ENCODE measurements around the gene DTNA.
A peak's percentile ranks its signal among the peaks of the same experiment; 100 is the strongest.

The DTNA gene

DNA sequence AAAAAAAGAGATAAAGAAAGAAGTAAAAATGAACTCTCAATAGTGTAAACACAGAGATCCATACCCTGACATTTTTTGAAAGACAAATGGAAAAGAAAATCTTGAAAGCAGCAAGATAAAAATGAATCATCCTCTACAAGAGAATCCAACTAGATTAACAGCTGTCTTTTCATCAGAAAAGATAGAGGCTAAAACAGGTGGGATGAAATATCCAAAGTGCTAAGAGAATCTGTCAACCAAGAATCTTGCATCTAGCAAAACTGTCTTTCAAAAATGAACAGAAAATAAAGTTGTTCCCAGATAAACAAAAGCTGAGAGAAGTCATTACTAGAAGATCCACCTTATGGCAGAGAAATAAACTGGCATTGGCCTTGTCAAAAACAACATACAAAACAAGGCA, 213.8 kb downstream of the DTNA start:
- CTCF ChIA-PET = no interaction called here
- H3K27ac ChIP-seq = no peak overlapping the region
- POLR2A ChIA-PET (ENCODE audit: low non-redundant PET) = no interaction called here
- TF ChIP-seq, protein P1, sequence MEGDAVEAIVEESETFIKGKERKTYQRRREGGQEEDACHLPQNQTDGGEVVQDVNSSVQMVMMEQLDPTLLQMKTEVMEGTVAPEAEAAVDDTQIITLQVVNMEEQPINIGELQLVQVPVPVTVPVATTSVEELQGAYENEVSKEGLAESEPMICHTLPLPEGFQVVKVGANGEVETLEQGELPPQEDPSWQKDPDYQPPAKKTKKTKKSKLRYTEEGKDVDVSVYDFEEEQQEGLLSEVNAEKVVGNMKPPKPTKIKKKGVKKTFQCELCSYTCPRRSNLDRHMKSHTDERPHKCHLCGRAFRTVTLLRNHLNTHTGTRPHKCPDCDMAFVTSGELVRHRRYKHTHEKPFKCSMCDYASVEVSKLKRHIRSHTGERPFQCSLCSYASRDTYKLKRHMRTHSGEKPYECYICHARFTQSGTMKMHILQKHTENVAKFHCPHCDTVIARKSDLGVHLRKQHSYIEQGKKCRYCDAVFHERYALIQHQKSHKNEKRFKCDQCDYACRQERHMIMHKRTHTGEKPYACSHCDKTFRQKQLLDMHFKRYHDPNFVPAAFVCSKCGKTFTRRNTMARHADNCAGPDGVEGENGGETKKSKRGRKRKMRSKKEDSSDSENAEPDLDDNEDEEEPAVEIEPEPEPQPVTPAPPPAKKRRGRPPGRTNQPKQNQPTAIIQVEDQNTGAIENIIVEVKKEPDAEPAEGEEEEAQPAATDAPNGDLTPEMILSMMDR (conservative IDR thresholded peaks at IDR 0.05; ENCODE audit: low read depth) = no peak
- no peak for DNase-seq (ENCODE audit: low spot score)

- no peak for DNase-seq (ENCODE audit: low spot score)
- POLR2A ChIA-PET (ENCODE audit: low non-redundant PET) = no interaction called here
- TF ChIP-seq, protein P1 (conservative IDR thresholded peaks at IDR 0.05; ENCODE audit: low read depth) = no peak
- H3K27ac ChIP-seq = no peak overlapping the region
- CTCF ChIA-PET = no interaction called here
Measured at GRCh38 chr18:34926683-34927082, 216.6 kb downstream of the DTNA start.

GRCh38 chr18:34928088-34928753, 218.1 kb downstream of the DTNA start:
- ChIA-PET CTCF (no interaction called here), POLR2A (ENCODE audit: low non-redundant PET) (no interaction called here)
- H3K27ac ChIP-seq = no peak overlapping the region
- TF ChIP-seq, protein P1 (conservative IDR thresholded peaks at IDR 0.05; ENCODE audit: low read depth) = no peak
- no peak for DNase-seq (ENCODE audit: low spot score)

DNA sequence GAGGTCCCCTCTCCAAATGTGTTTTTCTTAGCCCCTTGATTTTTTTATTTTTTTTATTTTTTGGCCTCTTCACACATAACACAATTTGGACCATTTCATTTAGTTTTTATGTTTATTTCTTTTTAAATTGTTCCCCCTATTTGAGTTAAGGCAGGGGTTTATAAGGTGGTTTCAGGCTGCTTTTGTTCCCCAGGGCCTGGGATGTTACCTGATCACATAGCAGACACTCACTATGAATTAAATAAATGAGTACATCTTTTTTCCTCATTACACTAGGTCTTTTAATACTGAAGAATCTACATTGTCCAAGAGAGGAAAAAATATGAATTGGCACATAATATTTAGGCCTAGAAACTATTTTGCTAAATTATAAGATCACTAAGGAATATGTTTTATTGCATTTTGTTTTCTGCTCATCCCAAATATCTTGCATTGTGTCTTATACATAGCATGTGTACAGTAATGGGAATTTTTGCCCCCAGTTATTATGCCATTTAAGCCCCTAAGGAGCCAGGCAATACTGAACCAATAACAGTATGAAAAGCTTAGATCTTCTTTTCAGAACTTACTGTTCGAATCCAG, 218.7 kb downstream of the DTNA start:
- no peak overlapping the region for H3K27ac ChIP-seq
- ChIA-PET POLR2A (ENCODE audit: low non-redundant PET) (no interaction called here), CTCF (no interaction called here)
- TF ChIP-seq, protein P1 (conservative IDR thresholded peaks at IDR 0.05; ENCODE audit: low read depth) = no peak
- DNase-seq (ENCODE audit: low spot score) = no peak

DNA sequence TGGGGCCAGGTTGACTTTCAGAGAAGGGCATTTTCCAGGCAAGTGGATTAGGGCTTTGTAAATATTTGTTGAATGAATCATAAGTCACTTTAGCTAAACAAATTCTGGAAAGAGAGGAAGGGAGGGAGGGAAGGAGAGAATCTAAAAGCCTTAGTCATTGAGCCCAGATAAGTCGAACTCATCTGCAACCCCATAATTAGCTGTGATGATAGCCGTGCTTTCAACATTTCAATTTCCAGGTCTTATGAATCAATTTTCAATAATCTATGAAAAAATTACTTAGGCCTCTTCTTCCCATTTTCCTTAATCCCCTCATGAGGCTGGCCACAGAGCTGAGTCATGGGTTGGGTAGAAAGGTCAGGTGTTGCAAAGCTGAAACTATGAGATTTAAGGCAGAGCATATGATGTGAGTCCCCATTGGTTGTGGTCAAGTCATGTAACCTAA, 219.3 kb downstream of the DTNA start:
- POLR2A ChIA-PET (ENCODE audit: low non-redundant PET) = no interaction called here
- CTCF ChIA-PET = no interaction called here
- DNase-seq (ENCODE audit: low spot score) = peak; percentile 14
- no peak overlapping the region for H3K27ac ChIP-seq
- TF ChIP-seq, protein P1 (conservative IDR thresholded peaks at IDR 0.05; ENCODE audit: low read depth) = no peak

DNA sequence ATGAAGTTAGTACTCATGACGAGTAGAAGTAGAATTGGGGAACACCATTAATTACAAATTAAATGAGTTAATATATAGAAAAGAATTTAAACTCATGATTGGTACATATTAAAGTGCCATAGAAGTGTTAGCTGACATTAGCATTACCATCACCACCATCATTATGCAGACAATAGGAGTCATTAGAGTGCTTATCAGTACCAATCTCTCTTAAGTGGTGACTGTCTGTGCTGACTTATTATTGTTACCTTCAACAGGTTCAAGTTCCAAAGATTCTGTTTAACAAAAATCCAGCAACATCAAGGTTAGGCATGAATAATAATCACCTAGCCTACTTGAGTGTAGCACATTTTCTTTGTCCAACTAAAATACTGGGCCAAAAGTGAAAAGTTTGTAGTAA, 222.3 kb downstream of the DTNA start:
- ChIA-PET POLR2A (ENCODE audit: low non-redundant PET) (no interaction called here), CTCF (no interaction called here)
- DNase-seq (ENCODE audit: low spot score) = no peak

More for the DNA sequence above, 222.3 kb downstream of the DTNA start:
- TF ChIP-seq, protein P1 (conservative IDR thresholded peaks at IDR 0.05; ENCODE audit: low read depth) = no peak
- H3K27ac ChIP-seq = no peak overlapping the region

All from RWPE1 (cell line).